ES-I3 (cell line): ENCODE measurements around the gene ANKRD11.
"Not testable (repeated sequence)": the region's sequence is repeated elsewhere in the genome, so short reads cannot be mapped to it uniquely, and the experiment has no call there.

Experiments
- H3K36me3 ChIP-seq: 2 replicates; pipeline ENCODE4 v1.6.1; 2013; ENCODE audit warnings: mild to moderate bottlenecking, low read length, control low read depth, moderate library complexity; ENCODE audit not compliant: insufficient read depth
- H3K4me1 ChIP-seq: 2 replicates; pipeline ENCODE4 v1.6.1; 2013; ENCODE audit warnings: mild to moderate bottlenecking, control low read depth, low read length; ENCODE audit not compliant: insufficient read depth
- H3K9ac ChIP-seq: 2 replicates; pipeline ENCODE4 v1.6.1; 2013; ENCODE audit warnings: low read depth, mild to moderate bottlenecking, low read length, moderate library complexity
- H3K9me3 ChIP-seq: 2 replicates; pipeline ENCODE4 v1.6.1; 2013; ENCODE audit warnings: mild to moderate bottlenecking, low read length, moderate library complexity; ENCODE audit not compliant: control insufficient read depth, insufficient read depth

The ANKRD11 gene

GRCh38 chr16:89456419-89456959, 33.9 kb downstream of the ANKRD11 start:
- no peaks in the 10 kb centered on the region; the same call in 1 of the 2 replicates for H3K36me3 ChIP-seq
- peaks cover 9% of the 10 kb centered on the region; the same call in 1 of the 2 replicates for H3K4me1 ChIP-seq
- H3K9ac ChIP-seq, result no peak overlapping the region
- H3K9me3 ChIP-seq, result no peaks in the 10 kb centered on the region

DNA sequence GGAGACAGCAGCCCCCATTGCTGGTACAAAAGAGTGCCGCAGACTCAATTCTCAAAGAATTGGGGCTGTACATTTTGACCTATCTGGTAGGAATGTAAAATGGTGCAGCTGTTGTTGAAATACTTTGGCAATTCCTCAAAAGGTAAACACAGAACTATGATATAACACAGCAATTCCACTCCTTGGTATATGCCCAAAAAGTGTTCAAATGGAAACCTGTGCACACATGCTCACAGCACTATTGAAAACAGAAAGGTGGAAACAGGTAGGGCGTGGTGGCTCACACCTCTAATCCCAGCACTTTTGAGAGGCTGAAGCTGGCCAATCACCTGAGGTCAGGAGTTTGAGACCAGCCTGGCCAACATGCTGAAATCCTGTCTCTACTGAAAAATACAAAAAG, 34.7 kb downstream of the ANKRD11 start:
- H3K9ac ChIP-seq, result no peak overlapping the region
- H3K4me1 ChIP-seq, result peaks cover 9% of the 10 kb centered on the region; the same call in 1 of the 2 replicates
- H3K9me3 ChIP-seq, result no peaks in the 10 kb centered on the region
- H3K36me3 ChIP-seq, result no peaks in the 10 kb centered on the region; the same call in 1 of the 2 replicates

- Histone ChIP-seq H3K36me3 (no peaks in the 10 kb centered on the region; the same call in 1 of the 2 replicates), H3K9me3 (no peaks in the 10 kb centered on the region), H3K9ac (no peak overlapping the region), H3K4me1 (peaks cover 13% of the 10 kb centered on the region; the same call in 1 of the 2 replicates)
These were observed 35.2 kb downstream of the ANKRD11 start for GRCh38 chr16:89455178-89455577.

- peaks cover 19% of the 10 kb centered on the region for H3K4me1 ChIP-seq
- not testable (repeated sequence) for H3K36me3 ChIP-seq, H3K9ac ChIP-seq, H3K9me3 ChIP-seq
These were observed 35.8 kb downstream of the ANKRD11 start for GRCh38 chr16:89454378-89455125.

DNA sequence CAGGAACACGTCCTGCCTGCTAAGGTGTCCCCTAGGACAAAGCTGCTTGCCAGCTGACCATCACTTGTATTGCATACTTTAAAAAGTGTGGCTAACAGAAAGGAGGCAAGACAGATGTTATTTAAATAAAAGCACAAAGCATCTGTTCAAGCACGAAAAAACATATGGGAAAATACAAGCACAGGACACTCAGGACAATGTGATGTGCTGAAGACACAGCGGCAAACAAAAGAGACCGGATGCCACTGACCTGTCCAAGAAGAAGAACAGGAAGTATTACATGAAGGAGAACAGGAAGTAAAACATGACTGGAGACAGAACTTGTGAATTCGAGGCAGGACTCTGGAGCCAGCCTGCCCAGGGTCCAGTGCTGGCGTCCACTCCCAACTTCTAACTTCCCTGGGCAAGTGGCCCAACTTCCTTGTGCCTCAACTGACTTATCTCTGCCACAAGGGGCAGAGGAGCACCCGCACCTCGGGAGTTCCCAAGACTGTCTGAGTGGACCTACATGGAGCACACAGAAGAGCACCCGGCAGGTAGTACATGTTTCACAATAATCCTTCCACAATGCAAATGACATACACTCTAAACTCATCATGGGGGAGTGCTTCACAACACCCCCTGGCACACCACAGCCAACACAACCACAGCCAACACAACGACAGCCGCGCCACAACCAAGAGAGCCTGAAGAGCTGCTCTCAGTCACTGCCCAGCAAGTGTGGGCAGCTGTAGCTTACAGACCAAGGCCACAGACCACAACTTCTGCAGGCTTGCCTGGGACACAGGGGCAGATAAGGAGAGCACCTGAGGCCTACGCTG, 36.6 kb downstream of the ANKRD11 start:
- no peaks in the 10 kb centered on the region for H3K9me3 ChIP-seq
- peaks cover 19% of the 10 kb centered on the region for H3K4me1 ChIP-seq
- no peaks in the 10 kb centered on the region for H3K36me3 ChIP-seq
- no peak overlapping the region for H3K9ac ChIP-seq

DNA sequence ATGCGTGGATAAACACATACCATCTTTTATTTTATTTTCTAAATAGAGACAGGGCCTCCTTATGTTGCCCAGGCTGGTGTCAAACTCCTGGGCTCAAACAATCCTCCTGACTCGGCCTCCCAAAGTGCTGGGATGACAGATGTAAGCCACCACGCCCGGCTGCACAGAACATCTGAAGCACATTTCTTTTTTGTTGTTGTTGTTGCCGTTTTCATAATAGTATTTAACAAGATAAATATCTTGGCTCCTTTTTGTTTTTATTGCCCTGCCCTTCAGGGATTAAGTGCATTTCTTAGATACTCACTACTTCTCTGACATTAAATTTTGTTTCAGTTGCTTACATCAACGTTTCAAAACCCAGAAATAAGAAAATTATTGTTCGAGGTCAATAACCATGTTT, 37.4 kb downstream of the ANKRD11 start:
- Histone ChIP-seq H3K4me1 (peaks cover 19% of the 10 kb centered on the region), H3K9ac (no peak overlapping the region), H3K9me3 (no peaks in the 10 kb centered on the region), H3K36me3 (no peaks in the 10 kb centered on the region)

- Histone ChIP-seq H3K4me1 (peaks cover 19% of the 10 kb centered on the region), H3K36me3 (no peaks in the 10 kb centered on the region), H3K9ac (no peak overlapping the region), H3K9me3 (no peaks in the 10 kb centered on the region)
These were observed 38.1 kb downstream of the ANKRD11 start for GRCh38 chr16:89452241-89452640.

GRCh38 chr16:89450537-89450936, 39.8 kb downstream of the ANKRD11 start:
- Histone ChIP-seq H3K4me1 (peaks cover 31% of the 10 kb centered on the region), H3K9me3 (no peaks in the 10 kb centered on the region), H3K9ac (no peak overlapping the region), H3K36me3 (no peaks in the 10 kb centered on the region)

DNA sequence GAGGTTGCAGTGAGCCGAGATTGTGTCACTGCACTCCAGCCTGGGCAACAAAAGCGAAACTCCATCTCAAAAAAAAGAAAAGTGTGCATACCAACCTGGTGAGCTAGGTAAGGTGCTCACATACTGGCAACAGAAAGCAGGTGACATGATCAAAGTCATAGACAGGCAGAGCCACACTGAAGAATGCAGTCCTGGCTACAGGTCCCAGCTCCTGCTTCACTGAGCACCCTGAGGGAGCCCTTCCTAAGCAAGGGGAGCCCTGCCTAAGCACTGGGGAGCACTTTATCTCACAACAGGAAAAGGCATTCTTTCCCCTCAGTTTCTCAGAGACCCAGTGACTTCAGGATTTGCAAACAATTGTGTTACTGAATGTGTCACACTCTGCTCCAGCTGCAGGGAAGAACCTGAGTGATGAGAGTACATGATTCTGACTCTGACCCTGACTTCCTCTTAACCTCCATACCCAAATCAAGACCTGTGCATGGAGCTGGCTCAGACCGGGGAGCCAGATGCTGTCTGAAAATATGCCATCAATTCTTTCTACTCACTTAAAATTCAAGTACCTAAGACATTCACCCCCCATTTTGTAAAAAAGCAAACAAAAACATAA, 40.5 kb downstream of the ANKRD11 start:
- H3K9me3 ChIP-seq, result no peaks in the 10 kb centered on the region
- H3K9ac ChIP-seq, result no peak overlapping the region
- H3K4me1 ChIP-seq, result peaks cover 37% of the 10 kb centered on the region
- no peaks in the 10 kb centered on the region for H3K36me3 ChIP-seq

DNA sequence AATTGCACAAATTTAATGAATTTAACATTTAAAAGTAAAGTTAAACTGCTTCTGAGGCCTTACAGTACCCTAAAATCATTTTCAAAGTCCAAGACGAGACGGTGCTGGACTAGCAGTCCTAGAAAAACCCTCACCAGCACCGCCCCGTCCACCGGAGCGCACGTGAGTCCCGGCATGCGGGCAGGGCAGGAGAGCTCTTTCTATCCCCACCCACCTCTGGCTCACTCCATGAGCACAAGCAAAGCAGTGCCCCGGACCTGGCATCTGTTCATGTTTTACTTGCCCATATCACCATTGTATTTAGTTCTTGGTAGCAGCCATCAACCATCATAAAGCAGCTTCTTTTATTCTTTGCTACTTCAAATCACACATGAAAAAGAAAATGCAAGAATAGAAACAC, 41.7 kb downstream of the ANKRD11 start:
- Histone ChIP-seq H3K9ac (no peak overlapping the region), H3K9me3 (no peaks in the 10 kb centered on the region), H3K36me3 (no peaks in the 10 kb centered on the region), H3K4me1 (peaks cover 40% of the 10 kb centered on the region)

GRCh38 chr16:89446975-89447293, 43.4 kb downstream of the ANKRD11 start:
- H3K9me3 ChIP-seq, result no peaks in the 10 kb centered on the region
- H3K36me3 ChIP-seq, result no peaks in the 10 kb centered on the region
- H3K4me1 ChIP-seq, result peaks cover 54% of the 10 kb centered on the region
- H3K9ac ChIP-seq, result no peak overlapping the region

- H3K9ac ChIP-seq, result no peak overlapping the region
- H3K9me3 ChIP-seq, result no peaks in the 10 kb centered on the region
- no peaks in the 10 kb centered on the region for H3K36me3 ChIP-seq
- peaks cover 54% of the 10 kb centered on the region for H3K4me1 ChIP-seq
These were observed 44.0 kb downstream of the ANKRD11 start for GRCh38 chr16:89446136-89446974.

DNA sequence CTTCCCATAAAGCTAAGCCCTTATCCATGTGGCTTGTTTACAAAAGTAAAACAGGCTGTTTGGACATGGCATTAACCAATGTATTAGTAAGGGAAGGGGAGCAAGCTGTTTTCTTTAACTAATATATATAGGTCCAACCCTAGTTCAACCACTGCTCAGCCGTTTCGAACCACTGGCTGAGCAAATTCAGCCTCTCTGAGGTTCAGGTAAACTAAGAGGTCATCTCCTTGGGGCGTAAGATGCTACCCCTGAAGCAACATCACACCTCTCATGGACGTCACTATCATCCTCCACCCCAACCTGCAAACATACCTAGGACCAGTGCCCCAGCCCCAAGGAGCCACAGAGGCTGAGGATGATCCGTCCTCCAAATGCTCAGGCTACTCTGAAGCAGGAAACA, 45.2 kb downstream of the ANKRD11 start:
- peaks cover 56% of the 10 kb centered on the region for H3K4me1 ChIP-seq
- no peak overlapping the region for H3K9ac ChIP-seq
- no peaks in the 10 kb centered on the region for H3K36me3 ChIP-seq
- no peaks in the 10 kb centered on the region for H3K9me3 ChIP-seq

DNA sequence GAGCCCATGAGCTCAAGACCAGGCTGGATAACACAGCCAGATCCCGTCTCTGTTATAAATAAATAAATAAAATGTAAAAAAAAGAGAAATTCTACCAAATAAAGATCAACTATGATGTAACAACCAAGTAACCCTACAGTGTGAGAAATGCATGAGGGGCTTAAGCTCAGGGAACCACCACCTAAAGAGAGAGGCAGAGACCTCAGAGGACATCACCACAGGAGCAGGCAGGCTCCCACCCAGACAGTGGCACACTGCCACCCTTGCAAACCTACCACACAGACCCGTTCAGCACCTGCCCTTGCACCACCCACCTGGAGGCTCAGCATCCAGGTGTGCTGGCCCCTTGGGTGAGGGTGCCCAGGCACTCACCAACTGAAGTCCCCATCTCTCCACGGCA, 45.6 kb downstream of the ANKRD11 start:
- Histone ChIP-seq H3K9ac (no peak overlapping the region), H3K36me3 (no peaks in the 10 kb centered on the region), H3K4me1 (peaks cover 56% of the 10 kb centered on the region), H3K9me3 (no peaks in the 10 kb centered on the region)
